HepG2 (cell line): Measurements from ENCODE around the gene KLRC2. TPM values are rescaled to one million over a fixed set of nuclear protein-coding genes. Genes with fewer than 3 reads are reported as not detected.

Experiments used
- ATAC-seq: fragments of 200-7000 bp; cut with Tn5 transposase; 3 replicates; pipeline ENCODE4 v1.9.1; 2020; ENCODE audit warnings: mild to moderate bottlenecking, moderate library complexity
- BruUV-seq: library from RNA; stranded (reverse); fragments of 400-500 nt; replicated peaks from 2 replicates; lab custom pipeline; 2021; lab: Mats Ljungman, UMichigan
- CTCF ChIA-PET: fragments of 300-600 bp; formaldehyde crosslinking; extraction: SDS; loops from one replicate; lab custom pipeline; 2021; ENCODE audit warnings: low total read pairs, inconsistent platforms, low intra/inter-chr PET ratio; lab: Yijun Ruan, JAX
- POLR2A ChIA-PET: fragments of 350-600 bp; sonication (Branson Sonifier 250); formaldehyde crosslinking; loops from one replicate; lab custom pipeline; 2020; ENCODE audit warnings: antibody characterized with exemption, inconsistent platforms; lab: Yijun Ruan, JAX
- DNase-seq: peaks from one replicate; pipeline ENCODE4 v3.0.0-alpha.2; 2015; ENCODE audit warnings: low spot score
- FAIRE-seq: peaks from 3 replicates; lab custom pipeline; 2011; peaks lifted over from hg19 to GRCh38; lab: Jason Lieb, UNC
- H2AFZ ChIP-seq: one replicate; pipeline ENCODE4 v1.6.1; 2011; ENCODE audit warnings: low read length, inconsistent platforms
- H3K27ac ChIP-seq: fragments of 300-600 bp; 3 replicates; pipeline ENCODE4 v1.8.0; 2011; ENCODE audit warnings: mixed run types, mild to moderate bottlenecking, mixed read lengths, low read length, inconsistent platforms; ENCODE audit not compliant: insufficient read depth; ENCODE audit errors: extremely low read length
- H3K27me3 ChIP-seq, 2 experiments: fragments of 200-600 bp in 1 of 2; 2 replicates in 1 of 2; 3 replicates in 1 of 2; pipeline versions ENCODE4 v1.6.0 to v1.8.0; 2011; ENCODE audit warnings: low read length in 2 of 2, mild to moderate bottlenecking in 2 of 2, moderate library complexity in 2 of 2, inconsistent platforms in 1 of 2; ENCODE audit not compliant: insufficient read depth in 2 of 2, control insufficient read depth in 1 of 2
- H3K36me3 ChIP-seq, 2 experiments: fragments of 200-600 bp in 1 of 2; replicated peaks in 1 of 2; 2 replicates in 1 of 2; 3 replicates in 1 of 2; pipeline versions ENCODE4 v1.5.1 to v1.8.0; 2011; ENCODE audit warnings: low read length in 2 of 2, inconsistent platforms in 1 of 2; ENCODE audit not compliant: insufficient read depth in 2 of 2, control insufficient read depth in 1 of 2
- H3K4me1 ChIP-seq: 2 replicates; pipeline ENCODE4 v1.5.1; 2012; ENCODE audit warnings: low read length, inconsistent platforms; ENCODE audit not compliant: insufficient read depth
- H3K4me2 ChIP-seq: 2 replicates; pipeline ENCODE4 v1.6.0; 2011; ENCODE audit warnings: low read depth, low read length, inconsistent platforms
- H3K4me3 ChIP-seq, 3 experiments: fragments of 200-600 bp in 1 of 3; sonication (generic), shearing (Covaris generic) in 1 of 3; replicated peaks in 1 of 3; 2 replicates each; pipeline ENCODE4 v1.5.1; 2011 to 2016; ENCODE audit warnings: low read length in 3 of 3, inconsistent platforms in 2 of 3, low read depth in 2 of 3, mild to moderate bottlenecking in 2 of 3, control low read depth in 1 of 3, mixed read lengths in 1 of 3; ENCODE audit not compliant: insufficient read depth in 1 of 3
- H3K79me2 ChIP-seq: one replicate; pipeline ENCODE4 v1.6.1; 2011; ENCODE audit warnings: low read length, inconsistent platforms; ENCODE audit not compliant: insufficient read depth
- H3K9ac ChIP-seq: 2 replicates; pipeline ENCODE4 v1.6.0; 2011; ENCODE audit warnings: mild to moderate bottlenecking, low read depth, low read length, inconsistent platforms; ENCODE audit not compliant: insufficient read depth
- H3K9me3 ChIP-seq: 2 replicates; pipeline ENCODE4 v1.5.1; 2012; ENCODE audit warnings: mild to moderate bottlenecking, low read length
- H4K20me1 ChIP-seq: 2 replicates; pipeline ENCODE4 v1.6.0; 2011; ENCODE audit warnings: inconsistent platforms, mild to moderate bottlenecking, low read length, moderate library complexity; ENCODE audit not compliant: insufficient read depth
- AGO2 ChIP-seq: fragments of 200-400 bp; formaldehyde crosslinking; optimal IDR thresholded peaks from 2 replicates; pipeline ENCODE3; 2017; ENCODE audit warnings: mild to moderate bottlenecking, low read depth, low read length, moderate library complexity
- ATRX ChIP-seq: sonication (generic); formaldehyde crosslinking; IDR thresholded peaks from 2 replicates; pipeline ENCODE4 v1.4.0; 2020; ENCODE audit warnings: missing genetic modification reagents, borderline replicate concordance
- HIVEP1 ChIP-seq: sonication (generic); formaldehyde crosslinking; IDR thresholded peaks from 2 replicates; pipeline ENCODE4 v1.4.0; 2020; ENCODE audit warnings: mild to moderate bottlenecking, missing genetic modification reagents
- NCOA1 ChIP-seq: sonication (generic); formaldehyde crosslinking; IDR thresholded peaks from 2 replicates; pipeline ENCODE4 v1.9.0; 2021; ENCODE audit warnings: missing genetic modification reagents
- PLRG1 ChIP-seq: fragments of 450-650 bp; conservative IDR thresholded peaks from 2 replicates; pipeline ENCODE4 v1.6.1; 2016
- TIGD3 ChIP-seq: sonication (generic); formaldehyde crosslinking; IDR thresholded peaks from 2 replicates; pipeline ENCODE4 v1.5.1; 2020; ENCODE audit warnings: mild to moderate bottlenecking, missing genetic modification reagents, borderline replicate concordance
- TSC22D2 ChIP-seq: sonication (generic); formaldehyde crosslinking; IDR thresholded peaks from 2 replicates; pipeline ENCODE4 v1.5.1; 2020; ENCODE audit warnings: missing genetic modification reagents, mild to moderate bottlenecking, borderline replicate concordance
- ZMYM3 ChIP-seq: sonication (generic); formaldehyde crosslinking; IDR thresholded peaks from 2 replicates; pipeline ENCODE4 v1.5.1; 2020; ENCODE audit warnings: mild to moderate bottlenecking, missing genetic modification reagents
- ZNF501 ChIP-seq: sonication (generic); formaldehyde crosslinking; IDR thresholded peaks from 2 replicates; pipeline ENCODE4 v1.5.1; 2020; ENCODE audit warnings: mild to moderate bottlenecking, moderate library complexity, missing genetic modification reagents
- ZNF589 ChIP-seq: sonication (generic); formaldehyde crosslinking; conservative IDR thresholded peaks from 2 replicates; pipeline ENCODE4 v1.8.0; 2022; ENCODE audit warnings: mild to moderate bottlenecking, moderate library complexity, missing genetic modification reagents
- ZNF704 ChIP-seq: sonication (generic); formaldehyde crosslinking; IDR thresholded peaks from 2 replicates; pipeline ENCODE4 v1.8.1; 2023; ENCODE audit warnings: mild to moderate bottlenecking, inconsistent platforms, moderate library complexity, missing genetic modification reagents, borderline replicate concordance
- WGBS: methylation state at CpG from one replicate; pipeline ENCODE4 v1.1.6; 2017; ENCODE audit warnings: low lambda C conversion rate; 5-methylcytosine and 5-hydroxymethylcytosine counted together
- in situ Hi-C: cut with HindIII; loops from 2 replicates; pipeline ENCODE4 v1.10.0; 2017; ENCODE audit warnings: low pct_unique_long_range_greater_than_20kb; ENCODE audit not compliant: extremely low pct_ligation_motif_present
- intact Hi-C: fragments of 100-400 bp; cut with micrococcal nuclease; formaldehyde crosslinking; loops from one replicate; pipeline ENCODE4 v1.10.0; 2022; ENCODE audit not compliant: unreplicated experiment
- polyA plus RNA-seq, 8 experiments: library from polyadenylated mRNA; depleted of rRNA in 3 of 8; stranded (reverse) in 7 of 8; unstranded in 1 of 8; fragments of >200 nt; fragmentation: Illumina TruSeq in 4 of 8; extraction: Trizol in 4 of 8; gene quantifications; 2 replicates each; pipeline versions ENCODE4 v1.2.1 to v1.2.3, GENCODE V29; 2011 to 2016; ENCODE audit warnings: low read depth in 4 of 8, missing spikeins in 1 of 8, mixed read lengths in 1 of 8; ENCODE audit not compliant: insufficient read depth in 1 of 8
- total RNA-seq, 5 experiments: library from RNA; depleted of rRNA; stranded (reverse); fragments of >200 nt; fragmentation: Illumina TruSeq; extraction: Trizol; gene quantifications; 2 replicates each; pipeline ENCODE4 v1.2.3, GENCODE V29; 2016; ENCODE audit warnings: low read depth in 1 of 5

KLRC2 gene
- total and polyA plus RNA-seq, 2 of the 13 experiments (the other 11 are each of a cell fraction or from before 2014, with no cell fraction given) = 0.20 to 0.49 TPM

DNA sequence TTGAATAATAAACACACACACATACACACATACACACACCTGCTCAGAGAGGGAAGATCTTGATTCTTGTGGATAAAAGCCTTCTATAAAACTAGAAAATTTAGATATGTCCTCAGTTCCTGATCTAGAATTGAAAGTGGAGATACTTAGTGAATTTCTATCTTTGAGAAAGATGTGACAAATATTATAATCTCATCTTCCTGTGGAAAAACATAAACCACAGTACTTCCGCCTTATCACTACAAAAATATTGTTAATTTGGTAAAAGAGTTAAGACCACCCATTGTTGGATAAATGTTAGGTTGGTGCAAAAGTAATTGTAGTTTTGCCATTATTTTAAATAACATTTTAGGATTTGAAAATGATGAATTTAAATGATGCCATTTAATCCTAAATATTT, 45.9 kb downstream of the KLRC2 start, which contains the start of gene KLRK1:
TSS of gene KLRK1 (minus strand) at position 138 of the 400 bp plus-strand sequence. CDS start 1,231 bp downstream, outside the sequence.
- Histone ChIP-seq H3K79me2 (no peaks in the 10 kb centered on the region), H3K4me3 (no peak within 1 kb of the TSS), H3K9ac (no peak within 1 kb of the TSS), H3K4me1 (0 out of 2 replicates have a peak, but pooled peaks cover 4% of the 10 kb centered on the region), H3K9me3 (no peaks in the 10 kb centered on the region), H3K4me2 (no peak within 1 kb of the TSS), H2AFZ (no peak within 1 kb of the TSS), H3K27ac (no peak within 1 kb of the TSS), H4K20me1 (no peaks in the 10 kb centered on the region), H3K27me3 (no peaks in the 10 kb centered on the region), H3K36me3 (no peaks in the 10 kb centered on the region)
- ATAC-seq (no peak), DNase-seq (no peak), FAIRE-seq (no peak)
- 22% methylated on average over 1 of the region's 1 CpG for WGBS
- CTCF ChIA-PET = no interaction called here
- in situ Hi-C loops = no loop called here
- no peak for TF ChIP-seq ATRX (CRISPR knock-in tag)
- POLR2A ChIA-PET = no interaction called here
- intact Hi-C loops = no loop called here
- no TSS peak for BruUV-seq

- no peak overlapping the region for H2AFZ ChIP-seq
- no peaks in the 10 kb centered on the region for H3K27me3 ChIP-seq
- DNase-seq (no peak), FAIRE-seq (no peak), ATAC-seq (no peak)
- no peaks in the 10 kb centered on the region for H3K36me3 ChIP-seq
- in situ Hi-C loops (no loop called here), intact Hi-C loops (no loop called here)
- H3K79me2 ChIP-seq = no peaks in the 10 kb centered on the region
- no peaks in the 10 kb centered on the region for H3K9me3 ChIP-seq
- no peak overlapping the region for H3K4me2 ChIP-seq
- TF ChIP-seq HIVEP1 (CRISPR knock-in tag) = no peak
- no peak for TF ChIP-seq PLRG1
- no peak for TF ChIP-seq TIGD3 (CRISPR knock-in tag)
- no peak for TF ChIP-seq ZNF501 (CRISPR knock-in tag)
- TF ChIP-seq ZNF704 (CRISPR knock-in tag) = no peak
- TF ChIP-seq ZNF589 = no peak
- no peak for TF ChIP-seq NCOA1 (CRISPR knock-in tag)
- TF ChIP-seq ZMYM3 = no peak
- no peak for TF ChIP-seq TSC22D2
- TF ChIP-seq AGO2 = no peak
- BruUV-seq = no TSS peak
- no peaks in the 10 kb centered on the region for H3K4me1 ChIP-seq
- CTCF ChIA-PET = no interaction called here
- H3K27ac ChIP-seq = no peak overlapping the region
- no peaks in the 10 kb centered on the region for H4K20me1 ChIP-seq
- no peak overlapping the region for H3K9ac ChIP-seq
- 17% methylated on average over 9 of the region's 9 CpGs for WGBS
- no peak overlapping the region for H3K4me3 ChIP-seq
- POLR2A ChIA-PET = no interaction called here
These were observed 47.0 kb downstream of the KLRC2 start for GRCh38 chr12:10388624-10389413.
